ENCODE results near the gene IRS1.

IRS1 gene

DNA sequence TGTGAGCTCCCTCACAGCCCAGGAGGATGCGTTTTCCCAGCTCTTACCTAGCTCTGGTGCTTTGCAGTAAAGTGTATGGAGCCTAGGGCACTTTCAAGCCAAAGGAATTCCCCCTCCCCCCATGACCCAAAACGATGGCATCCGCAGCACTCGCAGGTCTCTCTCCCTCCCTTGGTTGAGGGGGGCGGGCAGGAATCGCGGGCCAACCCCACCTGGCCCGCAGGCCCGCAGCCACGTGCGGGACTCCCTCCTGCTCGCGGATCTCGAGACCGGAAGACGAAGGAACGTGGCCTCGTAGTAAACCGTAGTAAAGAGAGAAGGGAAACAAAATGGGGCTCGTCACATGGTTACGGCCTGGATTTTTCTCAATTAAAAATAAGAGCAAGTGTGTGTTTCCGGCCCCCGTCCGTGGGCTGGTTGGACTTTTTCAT lies 8.5 kb downstream of the IRS1 start:
- DNase-seq (ENCODE audit: low read depth): no peak

DNA sequence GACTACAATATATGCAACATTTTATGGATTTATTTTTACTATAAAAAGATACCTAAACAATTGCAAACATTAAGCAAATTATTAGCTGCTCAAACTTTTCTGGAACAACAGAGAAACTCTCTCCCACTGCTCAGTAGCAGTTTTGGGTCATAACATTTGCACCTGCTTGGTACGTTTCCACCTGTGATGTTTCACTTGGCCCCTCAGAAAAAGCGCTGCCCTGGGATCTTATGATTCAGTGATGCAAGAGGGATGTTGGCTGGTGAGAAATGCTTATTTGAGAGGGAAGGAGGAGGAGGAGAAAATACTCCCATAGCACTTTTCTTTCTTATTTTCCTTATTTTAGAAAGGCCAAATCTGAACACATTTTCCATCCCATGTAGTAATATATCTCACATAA lies 9.2 kb downstream of the IRS1 start:
- no peak for DNase-seq (ENCODE audit: low read depth)

GRCh38 chr2:226790011-226790410 lies 9.6 kb downstream of the IRS1 start:
- DNase-seq (ENCODE audit: low read depth): no peak

DNA sequence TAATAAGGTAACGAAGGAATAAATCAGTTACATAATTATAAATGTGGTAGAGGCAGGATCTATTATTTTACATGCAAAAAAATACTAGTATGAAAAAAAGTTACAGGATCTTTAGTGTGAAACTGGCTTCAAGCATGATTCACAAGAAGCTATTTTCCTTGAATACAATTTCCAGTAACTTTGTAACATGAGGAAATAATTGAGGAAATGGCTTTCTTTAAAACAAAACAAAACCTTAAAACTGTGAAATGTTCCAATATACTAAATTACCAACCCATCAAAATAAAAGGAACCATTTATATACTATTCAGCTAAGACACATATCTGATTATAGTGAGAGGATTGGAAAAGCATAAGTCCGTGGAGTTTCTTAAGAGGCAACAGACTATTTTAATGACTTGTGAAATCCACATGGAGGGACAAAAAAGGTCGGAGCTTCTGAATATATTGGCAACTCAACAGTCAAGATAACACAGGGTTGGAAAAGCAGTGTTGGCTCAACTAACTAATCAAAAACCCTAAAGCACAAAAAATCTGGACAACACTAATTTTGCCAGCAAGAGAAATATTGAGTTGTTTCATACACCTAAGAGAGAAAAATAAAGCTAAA lies 10.6 kb downstream of the IRS1 start:
- no peak for DNase-seq (ENCODE audit: low read depth)

- no peak for DNase-seq (ENCODE audit: low read depth)
Measured at GRCh38 chr2:226788064-226788463, 11.6 kb downstream of the IRS1 start.

GRCh38 chr2:226783885-226784284 lies 15.7 kb downstream of the IRS1 start:
- DNase-seq (ENCODE audit: low read depth): no peak

DNA sequence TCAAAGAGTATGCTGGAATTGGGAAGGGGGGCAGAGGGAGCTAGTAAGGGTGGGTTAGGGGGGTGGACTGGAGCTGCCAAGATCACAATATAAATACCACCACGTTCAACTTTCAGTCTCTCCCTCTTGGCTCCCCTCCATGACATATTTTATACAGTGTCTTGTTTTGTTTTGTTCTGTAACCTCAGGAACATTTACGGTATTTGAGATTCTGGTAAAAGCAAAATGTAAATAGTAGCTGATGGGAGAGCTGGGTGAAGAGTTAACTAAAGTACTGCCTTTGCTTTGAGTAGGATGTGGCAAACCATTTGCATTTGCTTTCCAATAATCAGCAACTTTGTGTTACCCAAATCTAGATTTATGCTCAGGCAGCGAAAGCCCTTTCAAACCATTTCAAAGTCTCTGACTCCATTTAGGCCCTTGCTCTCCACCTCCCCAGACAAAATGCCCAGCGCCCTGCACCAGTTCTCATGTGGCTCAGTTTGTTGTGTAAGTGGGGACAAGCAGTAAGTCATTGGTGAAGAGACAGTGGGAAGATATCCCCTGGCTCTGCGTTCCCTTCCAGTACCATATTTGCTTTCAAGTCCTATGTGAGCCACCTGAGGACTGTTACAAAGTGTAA lies 17.4 kb downstream of the IRS1 start:
- no peak for DNase-seq (ENCODE audit: low read depth)

GRCh38 chr2:226780431-226780830 lies 19.2 kb downstream of the IRS1 start:
- no peak for DNase-seq (ENCODE audit: low read depth)

DNA sequence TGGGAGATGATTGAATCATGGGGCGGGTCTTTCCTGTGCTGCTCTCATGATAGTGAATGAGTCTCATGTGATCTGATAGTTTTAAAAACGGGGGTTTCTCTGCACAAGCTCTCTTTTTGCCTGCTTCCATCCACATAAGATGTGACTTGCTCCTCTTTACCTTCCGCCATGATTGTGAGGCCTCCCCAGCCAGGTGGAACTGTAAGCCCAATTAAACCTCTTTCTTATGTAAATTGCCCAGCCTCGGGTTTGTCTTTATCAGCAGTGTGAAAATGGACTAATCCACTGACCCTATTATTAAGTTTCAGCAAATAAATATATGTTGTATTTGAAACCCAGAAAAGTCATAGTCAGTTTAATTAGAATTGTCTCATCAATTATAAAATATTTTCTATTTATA lies 22.0 kb downstream of the IRS1 start:
- no peak for DNase-seq (ENCODE audit: low read depth)

DNA sequence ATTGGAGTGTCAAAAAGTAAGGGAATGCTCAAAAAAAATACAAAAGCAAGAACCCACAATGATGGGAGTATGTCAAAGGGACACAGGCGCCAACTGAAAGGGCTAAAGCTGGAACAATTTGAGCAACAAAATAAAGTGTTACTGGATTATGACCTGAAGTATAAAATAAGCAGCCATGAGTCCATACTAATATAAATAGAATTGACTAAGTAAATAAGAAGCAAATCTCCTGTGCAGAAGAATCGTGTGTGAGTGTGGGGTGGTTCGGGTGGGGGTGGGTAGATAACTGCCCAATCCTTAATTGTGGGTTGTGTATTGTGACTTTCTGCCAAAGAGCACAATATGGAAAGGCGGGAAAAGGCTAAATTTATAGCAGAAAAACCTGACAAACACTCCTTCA lies 23.5 kb downstream of the IRS1 start:
- no peak for DNase-seq (ENCODE audit: low read depth)

DNA sequence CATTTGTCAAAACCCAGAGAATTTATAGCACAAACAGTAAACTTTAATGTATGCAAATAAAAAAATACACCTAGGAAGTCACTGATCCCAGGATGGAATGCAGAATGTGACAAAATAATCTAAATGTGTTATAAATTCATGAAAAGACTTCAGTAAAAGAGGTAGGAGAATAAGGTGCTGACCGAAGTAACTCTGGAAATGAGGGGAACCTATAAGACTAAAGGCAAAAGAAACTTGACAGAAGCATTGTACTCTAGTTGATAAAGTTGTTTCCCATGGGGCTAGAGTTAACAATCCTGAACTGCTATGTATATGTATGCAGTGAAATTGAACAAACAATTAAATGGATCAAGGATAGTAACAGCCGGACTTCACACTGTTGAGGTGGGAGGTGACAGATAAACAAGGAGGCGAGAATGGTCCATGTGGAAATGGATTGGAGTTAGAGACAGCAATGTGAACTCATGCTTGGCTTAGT lies 24.5 kb downstream of the IRS1 start:
- DNase-seq (ENCODE audit: low read depth): no peak

GRCh38 chr2:226773291-226773690 lies 26.3 kb downstream of the IRS1 start:
- no peak for DNase-seq (ENCODE audit: low read depth)

DNA sequence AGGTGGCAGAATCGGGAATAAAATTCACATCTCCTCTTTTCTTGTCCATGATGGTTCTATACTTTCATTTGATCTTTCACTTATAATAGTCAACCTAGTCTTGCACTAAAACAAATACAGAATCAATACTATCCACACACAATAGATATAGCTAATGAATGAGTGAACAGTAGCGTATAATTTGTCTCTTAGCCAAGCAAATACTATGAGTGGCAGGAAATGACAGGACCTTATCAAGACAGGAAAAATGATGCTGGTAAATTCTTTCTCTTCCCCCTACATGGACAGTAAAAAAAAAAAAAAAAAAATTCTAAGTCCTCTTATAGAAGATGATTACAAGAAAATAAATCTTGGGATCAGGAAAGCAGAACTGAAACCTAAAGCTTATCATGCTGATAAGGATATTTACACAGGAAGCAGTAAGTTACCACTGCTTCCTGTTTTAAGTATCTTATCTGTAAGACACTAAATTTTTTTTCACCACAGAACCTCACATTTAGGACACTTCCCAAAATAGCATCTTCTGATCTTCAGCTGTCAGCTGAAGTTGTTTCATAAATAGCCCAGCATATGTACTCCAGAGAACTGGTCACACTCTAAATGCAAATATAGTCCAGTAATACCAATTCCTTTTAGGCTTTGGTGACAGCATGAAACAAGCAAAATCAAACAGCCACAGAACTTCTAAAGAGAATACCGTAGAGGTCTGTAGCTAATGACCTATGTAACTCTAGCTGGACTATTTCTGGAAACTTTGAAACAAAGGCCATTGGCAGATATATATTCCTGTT lies 27.0 kb downstream of the IRS1 start:
- no peak for DNase-seq (ENCODE audit: low read depth)

DNA sequence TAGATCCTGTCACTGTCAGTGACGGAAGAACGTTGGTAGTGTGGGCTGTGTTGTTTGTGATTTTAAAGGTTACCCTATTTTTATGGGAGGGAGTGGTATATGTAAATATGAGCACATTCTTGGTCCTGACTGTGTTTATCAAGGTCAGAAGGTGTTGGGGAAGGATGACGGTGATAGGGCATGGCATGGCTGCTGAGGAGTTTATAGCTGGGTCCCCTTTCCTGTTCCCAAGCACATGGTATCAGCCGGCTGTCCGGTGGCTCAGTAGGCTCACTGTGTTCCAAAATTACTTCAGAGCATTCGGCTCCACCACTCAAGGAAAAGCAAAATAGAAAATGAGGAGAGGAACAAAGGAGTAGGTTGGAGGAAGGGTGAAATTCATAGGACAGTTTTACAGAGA lies 28.6 kb downstream of the IRS1 start:
- no peak for DNase-seq (ENCODE audit: low read depth)

DNA sequence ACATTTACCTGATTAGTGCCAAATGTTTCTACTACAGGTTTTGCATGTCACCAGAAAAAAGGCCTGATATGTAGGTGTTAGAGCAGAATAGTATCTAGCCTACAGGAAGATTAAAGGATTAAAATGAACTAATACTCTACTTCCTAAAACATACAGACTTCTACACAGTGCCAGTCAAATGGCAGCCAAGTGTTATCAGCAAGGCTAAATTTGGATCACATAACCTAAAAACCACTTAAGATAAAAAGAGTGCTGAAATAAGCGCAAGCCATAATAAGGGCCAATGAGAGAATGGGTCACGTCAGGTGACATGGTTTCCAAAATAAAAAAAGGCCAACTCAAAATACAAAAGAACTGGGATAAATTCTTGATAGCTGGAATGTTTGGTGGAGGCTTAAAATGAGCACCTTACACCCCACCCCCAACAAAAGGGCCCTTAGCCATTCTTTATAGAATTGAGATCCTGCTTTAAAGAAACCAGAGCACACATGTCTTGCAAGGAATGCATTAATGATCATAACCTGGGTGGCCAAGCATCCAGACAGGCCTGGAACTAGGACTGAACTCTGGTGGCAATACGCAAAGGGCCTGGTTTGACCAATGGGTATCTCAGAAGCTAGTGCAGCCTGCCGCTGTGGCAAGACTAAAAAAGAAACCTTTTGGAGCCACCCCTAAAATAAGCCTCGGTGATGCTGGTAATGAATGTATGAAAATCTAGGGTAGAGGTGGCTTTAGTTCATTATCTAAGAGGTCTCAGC lies 32.4 kb downstream of the IRS1 start:
- no peak for DNase-seq (ENCODE audit: low read depth)

DNA sequence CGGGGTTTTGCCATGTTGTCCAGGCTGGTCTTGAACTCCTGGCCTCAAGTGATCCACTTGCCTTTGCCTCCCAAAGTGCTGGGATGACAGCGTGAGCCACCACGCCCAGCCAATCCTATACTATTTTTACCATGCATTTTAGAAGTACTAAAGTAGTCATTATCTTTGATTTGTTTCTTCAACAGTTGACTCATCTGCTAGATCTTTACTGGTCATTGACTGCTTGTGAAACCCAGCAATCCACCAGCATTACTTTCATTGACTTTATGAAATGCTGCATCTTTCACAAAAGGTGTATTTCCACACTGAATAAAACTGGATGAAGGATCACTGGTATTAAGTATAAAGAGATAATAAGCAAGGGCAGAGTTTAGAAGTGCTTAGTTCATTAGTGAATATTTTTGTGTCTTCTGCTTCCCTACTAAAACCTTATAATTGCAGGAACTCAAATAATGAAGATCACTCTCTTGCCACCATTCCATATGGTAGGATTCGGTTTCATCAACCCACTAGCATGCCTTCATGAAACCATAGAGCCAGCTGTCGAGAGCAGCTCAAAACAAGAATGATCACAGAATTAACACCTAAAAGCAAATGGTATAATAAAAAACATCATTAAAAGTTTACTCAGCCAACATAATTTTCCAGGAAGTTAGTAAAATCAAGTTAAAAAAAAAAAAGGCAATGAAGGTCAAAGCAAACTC lies 33.1 kb downstream of the IRS1 start:
- DNase-seq (ENCODE audit: low read depth): no peak

DNA sequence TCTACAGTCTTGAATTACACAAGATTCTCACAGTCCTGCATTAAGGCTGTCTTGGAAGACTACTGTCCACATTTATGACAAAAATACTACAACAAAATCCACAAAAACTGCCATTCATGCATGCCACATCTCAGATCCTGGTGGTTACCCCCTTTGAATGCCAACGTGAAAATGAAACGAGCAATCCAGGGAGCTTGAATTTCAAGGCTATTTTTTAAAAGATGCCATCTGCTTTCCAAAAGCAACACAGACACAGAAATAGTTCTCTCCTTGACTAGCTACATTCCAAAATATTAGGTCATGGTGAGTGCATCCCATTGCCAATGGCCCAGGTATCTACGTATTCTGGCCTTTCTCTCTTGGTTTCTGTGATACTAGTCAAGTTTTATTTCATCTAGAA lies 36.3 kb downstream of the IRS1 start:
- DNase-seq (ENCODE audit: low read depth): no peak

- DNase-seq (ENCODE audit: low read depth): no peak
Measured at GRCh38 chr2:226761195-226761583, 38.4 kb downstream of the IRS1 start.

GRCh38 chr2:226760412-226761194 lies 39.0 kb downstream of the IRS1 start:
- DNase-seq (ENCODE audit: low read depth): no peak

DNA sequence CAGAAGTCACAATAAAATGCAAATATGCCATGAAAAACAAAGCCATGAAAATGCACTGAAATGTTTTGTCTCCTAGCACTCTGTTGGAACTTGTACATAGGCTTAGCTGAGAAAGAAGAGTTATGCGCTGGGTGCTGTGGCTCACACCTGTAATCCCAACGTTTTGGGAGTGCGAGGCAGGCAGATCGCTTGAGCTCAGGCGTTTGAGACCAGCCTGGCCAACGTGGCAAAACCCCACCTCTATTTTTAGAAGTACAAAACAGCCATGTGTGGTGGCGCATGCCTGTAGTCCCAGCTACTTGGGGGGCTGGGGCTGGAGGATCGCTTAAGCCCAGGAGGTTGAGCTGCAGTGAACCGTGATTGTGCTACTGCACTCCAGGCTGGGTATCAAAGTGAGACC lies 39.9 kb downstream of the IRS1 start:
- no peak for DNase-seq (ENCODE audit: low read depth)

Measured in activated T-cell treated with anti-CD3 and anti-CD28 coated beads for 24 hours (primary cell).